Activated B cell treated with CpG ODN at 0.5 μM for 24 hours (primary cell): ENCODE results near the gene CCL4L2. TPM values are rescaled to one million over a fixed set of nuclear protein-coding genes. Genes with fewer than 3 reads are reported as not detected.
"Not testable (repeated sequence)": the region's sequence is repeated elsewhere in the genome, so short reads cannot be mapped to it uniquely, and the experiment has no call there.

Experiments used
- ATAC-seq: fragments of 200-7000 bp; cut with Tn5 transposase; one replicate; pipeline ENCODE4 v1.10.0; 2021; ENCODE audit warnings: low read depth, mild to moderate bottlenecking, moderate library complexity
- CTCF ChIA-PET: fragments of 350-600 bp; sonication (Branson Sonifier 250); formaldehyde crosslinking; loops from one replicate; lab custom pipeline; 2021; ENCODE audit warnings: antibody characterized with exemption; lab: Charles Lee
- POLR2A ChIA-PET: fragments of 350-600 bp; sonication (Branson Sonifier 250); formaldehyde crosslinking; loops from one replicate; lab custom pipeline; 2021; ENCODE audit warnings: antibody characterized with exemption; lab: Charles Lee
- DNase-seq: peaks from one replicate; pipeline ENCODE4 v3.0.0; 2022
- H3K27ac Mint-ChIP-seq: one replicate; pipeline ENCODE4 v1.8.0; 2020; ENCODE audit warnings: mixed read lengths
- H3K27me3 Mint-ChIP-seq: one replicate; pipeline ENCODE4 v1.8.0; 2021; ENCODE audit warnings: mixed read lengths
- H3K36me3 Mint-ChIP-seq: one replicate; pipeline ENCODE4 v1.8.0; 2021; ENCODE audit warnings: low read depth, mixed read lengths
- H3K4me1 Mint-ChIP-seq: one replicate; pipeline ENCODE4 v1.8.0; 2021; ENCODE audit warnings: mixed read lengths
- H3K4me3 Mint-ChIP-seq: one replicate; pipeline ENCODE4 v1.8.0; 2020; ENCODE audit warnings: mild to moderate bottlenecking, mixed read lengths
- H3K9me3 Mint-ChIP-seq: one replicate; pipeline ENCODE4 v1.8.0; 2020; ENCODE audit warnings: mixed read lengths
- CTCF ChIP-seq: fragments of 200-600 bp; IDR thresholded peaks from one replicate; pipeline ENCODE4 v1.8.0; 2022; ENCODE audit warnings: antibody characterized with exemption, mild to moderate bottlenecking
- intact Hi-C: fragments of 100-400 bp; cut with micrococcal nuclease; formaldehyde crosslinking; loops from one replicate; pipeline ENCODE4 v1.15.1; 2024
- total RNA-seq: library from RNA; stranded (reverse); gene quantifications from 2 replicates; pipeline ENCODE4 v1.2.3, GENCODE V29; 2022

The CCL4L2 gene
- total RNA-seq, 1 donor from 2014 or later: 16.3 TPM

- no peak for TF ChIP-seq CTCF
- no peak overlapping the region for H3K4me3 Mint-ChIP-seq
- ChIA-PET CTCF (no interaction called here), POLR2A (interaction anchor here (0.5 kb wide), 1 partner anchor 149 kb away, joined by 13 read pairs; no protein-coding TSS in a partner anchor)
- intact Hi-C loops: no loop called here
- no peak overlapping the region for H3K27ac Mint-ChIP-seq
- DNase-seq (no peak), ATAC-seq (no peak)
- peaks cover 8% of the 10 kb centered on the region for H3K4me1 Mint-ChIP-seq
- peaks cover 5% of the 10 kb centered on the region for H3K27me3 Mint-ChIP-seq
- no peaks in the 10 kb centered on the region for H3K36me3 Mint-ChIP-seq
- no peaks in the 10 kb centered on the region for H3K9me3 Mint-ChIP-seq
Measured at GRCh38 chr17:36184023-36184765, 26.7 kb upstream of the CCL4L2 start.

- ChIA-PET POLR2A (no interaction called here), CTCF (no interaction called here)
- Mint-ChIP-seq H3K36me3 (no peaks in the 10 kb centered on the region), H3K27me3 (peaks cover 5% of the 10 kb centered on the region), H3K9me3 (no peaks in the 10 kb centered on the region), H3K4me1 (peaks cover 12% of the 10 kb centered on the region), H3K27ac (no peak overlapping the region), H3K4me3 (no peak overlapping the region)
- ATAC-seq: no peak
- DNase-seq: no peak
- intact Hi-C loops: no loop called here
- TF ChIP-seq CTCF: no peak
Measured at GRCh38 chr17:36185416-36185815, 25.4 kb upstream of the CCL4L2 start.

GRCh38 chr17:36186810-36187763 is 23.8 kb upstream of the CCL4L2 start:
- H3K36me3 Mint-ChIP-seq, CTCF ChIA-PET, H3K27me3 Mint-ChIP-seq, H3K27ac Mint-ChIP-seq, DNase-seq, ATAC-seq, H3K9me3 Mint-ChIP-seq, POLR2A ChIA-PET, intact Hi-C loops, H3K4me3 Mint-ChIP-seq: not testable (repeated sequence)
- peaks cover 12% of the 10 kb centered on the region for H3K4me1 Mint-ChIP-seq

- CTCF ChIA-PET, intact Hi-C loops, DNase-seq, POLR2A ChIA-PET, H3K27me3 Mint-ChIP-seq, H3K27ac Mint-ChIP-seq, H3K9me3 Mint-ChIP-seq, H3K4me3 Mint-ChIP-seq, H3K36me3 Mint-ChIP-seq, ATAC-seq: not testable (repeated sequence)
- H3K4me1 Mint-ChIP-seq: peaks cover 17% of the 10 kb centered on the region
Measured at GRCh38 chr17:36187943-36188665, 22.8 kb upstream of the CCL4L2 start.

- POLR2A ChIA-PET: interaction anchor here (0.5 kb wide), 1 partner anchor 9 kb away, joined by 5 read pairs; no protein-coding TSS in a partner anchor
- H3K9me3 Mint-ChIP-seq: no peaks in the 10 kb centered on the region
- H3K4me3 Mint-ChIP-seq: no peak overlapping the region
- ATAC-seq (peak; percentile 81), DNase-seq (no peak)
- H3K36me3 Mint-ChIP-seq: no peaks in the 10 kb centered on the region
- H3K27ac Mint-ChIP-seq: peak overlapping the region; percentile 68
- H3K4me1 Mint-ChIP-seq: peaks cover 17% of the 10 kb centered on the region
- H3K27me3 Mint-ChIP-seq: peaks cover 2% of the 10 kb centered on the region
- no peak for TF ChIP-seq CTCF
- intact Hi-C loops: no loop called here
- CTCF ChIA-PET: no interaction called here
Measured at GRCh38 chr17:36188891-36189306, 22.0 kb upstream of the CCL4L2 start.

DNA sequence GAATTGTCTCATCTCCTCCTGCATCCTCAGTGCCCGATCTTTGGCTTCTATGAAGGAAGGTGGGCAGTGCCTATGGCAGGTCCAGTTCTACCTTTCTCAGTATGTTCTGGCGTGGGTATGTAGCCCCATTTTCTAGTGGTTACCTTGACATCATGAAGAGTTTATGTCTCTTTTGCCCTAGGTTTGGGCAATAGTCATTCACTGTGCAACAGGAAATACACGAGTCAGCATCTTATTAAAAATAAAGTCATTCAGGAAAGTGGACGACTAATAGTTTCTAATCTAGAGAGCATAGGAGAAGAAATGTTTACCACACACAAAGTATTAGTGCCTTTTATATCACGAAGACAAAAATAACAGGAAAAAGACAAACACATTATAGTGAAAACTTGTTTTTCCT is 20.9 kb upstream of the CCL4L2 start:
- CTCF ChIA-PET, H3K27ac Mint-ChIP-seq, ATAC-seq, H3K4me3 Mint-ChIP-seq, H3K9me3 Mint-ChIP-seq, DNase-seq, H3K27me3 Mint-ChIP-seq, POLR2A ChIA-PET, intact Hi-C loops, H3K36me3 Mint-ChIP-seq: not testable (repeated sequence)
- H3K4me1 Mint-ChIP-seq: peaks cover 17% of the 10 kb centered on the region

- H3K27me3 Mint-ChIP-seq, H3K36me3 Mint-ChIP-seq, H3K27ac Mint-ChIP-seq, DNase-seq, POLR2A ChIA-PET, H3K4me3 Mint-ChIP-seq, ATAC-seq, intact Hi-C loops, H3K9me3 Mint-ChIP-seq, CTCF ChIA-PET: not testable (repeated sequence)
- H3K4me1 Mint-ChIP-seq: peaks cover 20% of the 10 kb centered on the region
Measured at GRCh38 chr17:36190549-36191330, 20.1 kb upstream of the CCL4L2 start.
